Measurements from ENCODE around the gene YWHAG.

The YWHAG gene

GRCh38 chr7:76352193-76352592, 6.6 kb downstream of the YWHAG start:
- Histone ChIP-seq H3K4me2 (ENCODE audit: low read length) (no peak overlapping the region), H3K79me2 (peaks cover 82% of the 10 kb centered on the region), H3K9me3 (ENCODE audit: control insufficient read depth, low read length) (no peaks in the 10 kb centered on the region), H3K36me3 (ENCODE audit: control insufficient read depth, insufficient read depth, low read length) (no peaks in the 10 kb centered on the region), H3K9ac (no peak overlapping the region), H3K4me1 (no peaks in the 10 kb centered on the region), H3K4me3 (ENCODE audit: low read depth, low read length) (no peak overlapping the region), H2AFZ (no peak overlapping the region), H3K27me3 (ENCODE audit: control insufficient read depth, insufficient read depth, low read length) (no peaks in the 10 kb centered on the region), H3K27ac (no peak overlapping the region)
- TF ChIP-seq, protein P1, sequence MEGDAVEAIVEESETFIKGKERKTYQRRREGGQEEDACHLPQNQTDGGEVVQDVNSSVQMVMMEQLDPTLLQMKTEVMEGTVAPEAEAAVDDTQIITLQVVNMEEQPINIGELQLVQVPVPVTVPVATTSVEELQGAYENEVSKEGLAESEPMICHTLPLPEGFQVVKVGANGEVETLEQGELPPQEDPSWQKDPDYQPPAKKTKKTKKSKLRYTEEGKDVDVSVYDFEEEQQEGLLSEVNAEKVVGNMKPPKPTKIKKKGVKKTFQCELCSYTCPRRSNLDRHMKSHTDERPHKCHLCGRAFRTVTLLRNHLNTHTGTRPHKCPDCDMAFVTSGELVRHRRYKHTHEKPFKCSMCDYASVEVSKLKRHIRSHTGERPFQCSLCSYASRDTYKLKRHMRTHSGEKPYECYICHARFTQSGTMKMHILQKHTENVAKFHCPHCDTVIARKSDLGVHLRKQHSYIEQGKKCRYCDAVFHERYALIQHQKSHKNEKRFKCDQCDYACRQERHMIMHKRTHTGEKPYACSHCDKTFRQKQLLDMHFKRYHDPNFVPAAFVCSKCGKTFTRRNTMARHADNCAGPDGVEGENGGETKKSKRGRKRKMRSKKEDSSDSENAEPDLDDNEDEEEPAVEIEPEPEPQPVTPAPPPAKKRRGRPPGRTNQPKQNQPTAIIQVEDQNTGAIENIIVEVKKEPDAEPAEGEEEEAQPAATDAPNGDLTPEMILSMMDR (IDR thresholded peaks at IDR 0.05): no peak

GRCh38 chr7:76351372-76351771, 7.4 kb downstream of the YWHAG start:
- H2AFZ ChIP-seq: no peak overlapping the region
- no peak overlapping the region for H3K4me2 ChIP-seq (ENCODE audit: low read length)
- H3K27ac ChIP-seq: no peak overlapping the region
- H3K9me3 ChIP-seq (ENCODE audit: control insufficient read depth, low read length): no peaks in the 10 kb centered on the region
- TF ChIP-seq, protein P1 (IDR thresholded peaks at IDR 0.05): no peak
- peaks cover 88% of the 10 kb centered on the region for H3K79me2 ChIP-seq
- no peaks in the 10 kb centered on the region for H3K4me1 ChIP-seq
- H3K27me3 ChIP-seq (ENCODE audit: control insufficient read depth, insufficient read depth, low read length): no peaks in the 10 kb centered on the region
- no peak overlapping the region for H3K4me3 ChIP-seq (ENCODE audit: low read depth, low read length)
- no peaks in the 10 kb centered on the region for H3K36me3 ChIP-seq (ENCODE audit: control insufficient read depth, insufficient read depth, low read length)
- H3K9ac ChIP-seq: no peak overlapping the region

- Histone ChIP-seq H3K4me1 (no peaks in the 10 kb centered on the region), H3K79me2 (peaks cover 86% of the 10 kb centered on the region), H3K27me3 (ENCODE audit: control insufficient read depth, insufficient read depth, low read length) (no peaks in the 10 kb centered on the region), H3K36me3 (ENCODE audit: control insufficient read depth, insufficient read depth, low read length) (no peaks in the 10 kb centered on the region), H3K4me3 (ENCODE audit: low read depth, low read length) (no peak overlapping the region), H3K9me3 (ENCODE audit: control insufficient read depth, low read length) (no peaks in the 10 kb centered on the region), H2AFZ (no peak overlapping the region), H3K4me2 (ENCODE audit: low read length) (no peak overlapping the region), H3K9ac (no peak overlapping the region), H3K27ac (no peak overlapping the region)
- TF ChIP-seq, protein P1 (IDR thresholded peaks at IDR 0.05): no peak
Observed at GRCh38 chr7:76349313-76349885, 9.4 kb downstream of the YWHAG start.

DNA sequence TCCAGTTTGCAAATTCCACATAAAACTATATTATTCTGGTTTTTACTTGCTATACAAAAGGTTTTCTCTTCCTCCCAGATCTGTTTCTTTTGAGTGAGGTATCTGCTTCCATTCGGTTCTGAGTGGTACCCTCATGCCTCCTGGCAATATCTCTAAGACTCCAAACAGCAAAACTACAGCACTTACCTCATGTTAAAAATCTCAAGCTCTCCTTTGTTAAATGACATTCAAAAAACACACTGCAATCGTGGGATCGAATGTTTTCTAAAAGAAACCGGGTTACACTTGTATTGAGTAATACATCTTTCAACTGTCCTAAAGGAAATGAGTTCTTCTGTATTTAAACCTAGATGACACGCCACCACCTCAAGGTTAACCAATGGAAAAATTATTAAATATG, 11.1 kb downstream of the YWHAG start:
- Histone ChIP-seq H3K27me3 (ENCODE audit: control insufficient read depth, insufficient read depth, low read length) (no peaks in the 10 kb centered on the region), H3K27ac (no peak overlapping the region), H3K79me2 (peaks cover 86% of the 10 kb centered on the region), H3K4me2 (ENCODE audit: low read length) (no peak overlapping the region), H3K9ac (no peak overlapping the region), H3K36me3 (ENCODE audit: control insufficient read depth, insufficient read depth, low read length) (no peaks in the 10 kb centered on the region), H3K4me1 (no peaks in the 10 kb centered on the region), H3K4me3 (ENCODE audit: low read depth, low read length) (no peak overlapping the region), H3K9me3 (ENCODE audit: control insufficient read depth, low read length) (no peaks in the 10 kb centered on the region), H2AFZ (no peak overlapping the region)
- TF ChIP-seq, protein P1 (IDR thresholded peaks at IDR 0.05): no peak

GRCh38 chr7:76346778-76347177, 12.0 kb downstream of the YWHAG start:
- Histone ChIP-seq H3K9me3 (ENCODE audit: control insufficient read depth, low read length) (no peaks in the 10 kb centered on the region), H3K4me1 (no peaks in the 10 kb centered on the region), H2AFZ (no peak overlapping the region), H3K27me3 (ENCODE audit: control insufficient read depth, insufficient read depth, low read length) (no peaks in the 10 kb centered on the region), H3K4me3 (ENCODE audit: low read depth, low read length) (no peak overlapping the region), H3K4me2 (ENCODE audit: low read length) (no peak overlapping the region), H3K27ac (peak overlapping the region; percentile 58), H3K36me3 (ENCODE audit: control insufficient read depth, insufficient read depth, low read length) (no peaks in the 10 kb centered on the region), H3K9ac (no peak overlapping the region), H3K79me2 (peaks cover 88% of the 10 kb centered on the region)
- TF ChIP-seq, protein P1 (IDR thresholded peaks at IDR 0.05): no peak
